Mesenchymal stem cell (in vitro differentiated cells and primary cell): ENCODE measurements around the gene SYNPR.
A peak's percentile ranks its signal among the peaks of the same experiment; 100 is the strongest.

Experiments used
- DNase-seq: peaks from one replicate; pipeline ENCODE4 v3.0.0-alpha.2; 2013
- H2AFZ ChIP-seq: one replicate; pipeline ENCODE4 v1.6.1; 2013; ENCODE audit warnings: low read depth, mild to moderate bottlenecking, control low read depth, inconsistent platforms, low read length, moderate library complexity
- H2AK5ac ChIP-seq: 2 replicates; pipeline ENCODE4 v1.6.1; 2013; ENCODE audit warnings: low read length, moderate library complexity, mild to moderate bottlenecking, inconsistent platforms; ENCODE audit not compliant: severe bottlenecking
- H2BK120ac ChIP-seq: one replicate; pipeline ENCODE4 v1.6.1; 2013; ENCODE audit warnings: low read depth, mild to moderate bottlenecking, inconsistent platforms, low read length, moderate library complexity
- H2BK12ac ChIP-seq, 2 experiments: one replicate each; pipeline ENCODE4 v1.6.1; 2013; ENCODE audit warnings: inconsistent platforms in 2 of 2, low read length in 2 of 2, mild to moderate bottlenecking in 2 of 2, moderate library complexity in 2 of 2, control low read depth in 1 of 2
- H2BK15ac ChIP-seq: one replicate; pipeline ENCODE4 v1.6.1; 2013; ENCODE audit warnings: mild to moderate bottlenecking, low read depth, inconsistent platforms; ENCODE audit not compliant: poor library complexity, severe bottlenecking
- H2BK5ac ChIP-seq: 2 replicates; pipeline ENCODE4 v1.6.1; 2013; ENCODE audit warnings: low read depth, mild to moderate bottlenecking, low read length, control low read depth, inconsistent platforms; ENCODE audit not compliant: poor library complexity, severe bottlenecking
- H3K14ac ChIP-seq, 2 experiments: one replicate each; pipeline ENCODE4 v1.6.1; 2013; ENCODE audit warnings: inconsistent platforms in 2 of 2, low read length in 2 of 2, control low read depth in 1 of 2, mild to moderate bottlenecking in 1 of 2, moderate library complexity in 1 of 2
- H3K18ac ChIP-seq, 2 experiments: one replicate each; pipeline ENCODE4 v1.6.1; 2013; ENCODE audit warnings: inconsistent platforms in 2 of 2, low read length in 2 of 2, control low read depth in 1 of 2, low read depth in 1 of 2, mild to moderate bottlenecking in 1 of 2
- H3K23ac ChIP-seq, 2 experiments: one replicate each; pipeline ENCODE4 v1.6.1; 2013; ENCODE audit warnings: inconsistent platforms in 2 of 2, low read length in 2 of 2, mild to moderate bottlenecking in 2 of 2, moderate library complexity in 2 of 2, control low read depth in 1 of 2
- H3K27ac ChIP-seq: 2 replicates; pipeline ENCODE4 v1.5.1; 2013; ENCODE audit warnings: mild to moderate bottlenecking, moderate library complexity, low read length, control low read depth, inconsistent platforms; ENCODE audit not compliant: poor library complexity, severe bottlenecking
- H3K27me3 ChIP-seq, 2 experiments: 2 replicates each; pipeline versions ENCODE4 v1.6.1 to v1.7.0; 2013; ENCODE audit warnings: low read length in 2 of 2, mild to moderate bottlenecking in 2 of 2, moderate library complexity in 2 of 2, control low read depth in 1 of 2, inconsistent platforms in 1 of 2; ENCODE audit not compliant: control insufficient read depth in 1 of 2, insufficient read depth in 1 of 2
- H3K36me3 ChIP-seq, 2 experiments: 2 replicates each; pipeline versions ENCODE4 v1.6.1 to v1.7.0; 2013; ENCODE audit warnings: low read length in 2 of 2, control low read depth in 1 of 2, inconsistent platforms in 1 of 2, low read depth in 1 of 2, mild to moderate bottlenecking in 1 of 2; ENCODE audit not compliant: insufficient read depth in 2 of 2, control insufficient read depth in 1 of 2
- H3K4ac ChIP-seq, 2 experiments: one replicate each; pipeline ENCODE4 v1.6.1; 2013; ENCODE audit warnings: inconsistent platforms in 2 of 2, low read length in 2 of 2, mild to moderate bottlenecking in 2 of 2, moderate library complexity in 2 of 2, control low read depth in 1 of 2, low read depth in 1 of 2
- H3K4me1 ChIP-seq: 2 replicates; pipeline ENCODE4 v1.6.1; 2013; ENCODE audit warnings: low read depth, low read length, control low read depth; ENCODE audit not compliant: control insufficient read depth, insufficient read depth
- H3K4me2 ChIP-seq: 2 replicates; pipeline ENCODE4 v1.6.1; 2013; ENCODE audit warnings: low read length, mild to moderate bottlenecking, inconsistent platforms; ENCODE audit not compliant: poor library complexity, severe bottlenecking
- H3K4me3 ChIP-seq, 2 experiments: 2 replicates each; pipeline versions ENCODE4 v1.5.1 to v1.7.0; 2013; ENCODE audit warnings: low read length in 2 of 2, mild to moderate bottlenecking in 2 of 2, control low read depth in 1 of 2, low read depth in 1 of 2; ENCODE audit not compliant: insufficient read depth in 1 of 2
- H3K79me1 ChIP-seq: replicated peaks from 2 replicates; pipeline ENCODE4 v1.6.1; 2013; ENCODE audit warnings: mild to moderate bottlenecking, control low read depth, low read length, inconsistent platforms; ENCODE audit not compliant: poor library complexity, severe bottlenecking
- H3K9ac ChIP-seq: 2 replicates; pipeline ENCODE4 v1.7.0; 2013; ENCODE audit warnings: mild to moderate bottlenecking, low read length, moderate library complexity
- H3K9me3 ChIP-seq: 2 replicates; pipeline ENCODE4 v1.7.0; 2013; ENCODE audit warnings: mild to moderate bottlenecking, low read length; ENCODE audit not compliant: control insufficient read depth
- H4K8ac ChIP-seq: one replicate; pipeline ENCODE4 v1.6.1; 2013; ENCODE audit warnings: inconsistent platforms, mild to moderate bottlenecking, low read length, moderate library complexity
- H4K91ac ChIP-seq: one replicate; pipeline ENCODE4 v1.6.1; 2013; ENCODE audit warnings: mild to moderate bottlenecking, low read length, inconsistent platforms
- WGBS: methylation state at CpG from one replicate; pipeline ENCODE4 v1.1.7; 2013; ENCODE audit warnings: mixed read lengths; 5-methylcytosine and 5-hydroxymethylcytosine counted together

Gene SYNPR

GRCh38 chr3:63478990-63479660 is 201.0 kb downstream of the SYNPR start:
- WGBS, result 76% methylated on average over 5 of the region's 6 CpGs
- H3K36me3 ChIP-seq, result no peaks in the 10 kb centered on the region
- no peak overlapping the region for H4K8ac ChIP-seq
- no peak for DNase-seq
- H2AFZ ChIP-seq, result no peak overlapping the region
- no peak overlapping the region for H4K91ac ChIP-seq
- no peak overlapping the region for H2BK15ac ChIP-seq
- no peak overlapping the region for H2BK120ac ChIP-seq
- no peak overlapping the region for H3K4ac ChIP-seq
- no peak overlapping the region for H2AK5ac ChIP-seq
- H3K79me1 ChIP-seq, result no peaks in the 10 kb centered on the region
- H3K9me3 ChIP-seq, result no peaks in the 10 kb centered on the region
- H2BK5ac ChIP-seq, result no peak overlapping the region
- H3K4me3 ChIP-seq, result no peak overlapping the region
- peaks cover 0 to 13% of the 10 kb centered on the region in 2 experiments for H3K27me3 ChIP-seq
- H3K27ac ChIP-seq, result no peak overlapping the region
- no peak overlapping the region for H3K23ac ChIP-seq
- H3K4me1 ChIP-seq, result no peaks in the 10 kb centered on the region
- no peak overlapping the region for H3K14ac ChIP-seq
- H2BK12ac ChIP-seq, result no peak overlapping the region
- H3K18ac ChIP-seq, result no peak overlapping the region
- peak overlapping the region; percentile 55 for H3K9ac ChIP-seq
- H3K4me2 ChIP-seq, result no peak overlapping the region

GRCh38 chr3:63479661-63480035 is 201.5 kb downstream of the SYNPR start:
- Histone ChIP-seq H4K91ac (no peak overlapping the region), H2BK5ac (no peak overlapping the region), H3K23ac (no peak overlapping the region), H2AFZ (no peak overlapping the region), H3K4me1 (no peaks in the 10 kb centered on the region), H3K27ac (no peak overlapping the region), H3K27me3 (peaks cover 0 to 9% of the 10 kb centered on the region in 2 experiments), H2BK12ac (no peak overlapping the region), H3K9ac (peak overlapping the region; percentile 55), H2BK120ac (no peak overlapping the region), H4K8ac (no peak overlapping the region), H3K9me3 (no peaks in the 10 kb centered on the region), H2BK15ac (no peak overlapping the region), H3K36me3 (no peaks in the 10 kb centered on the region), H3K18ac (no peak overlapping the region), H3K4me2 (no peak overlapping the region), H3K79me1 (no peaks in the 10 kb centered on the region), H3K4me3 (no peak overlapping the region), H3K4ac (no peak overlapping the region), H2AK5ac (no peak overlapping the region), H3K14ac (no peak overlapping the region)
- 81% methylated on average over 2 of the region's 2 CpGs for WGBS
- no peak for DNase-seq

GRCh38 chr3:63481627-63482026 is 203.5 kb downstream of the SYNPR start:
- Histone ChIP-seq H2AFZ (no peak overlapping the region), H2BK15ac (no peak overlapping the region), H3K4ac (no peak overlapping the region), H3K4me1 (no peaks in the 10 kb centered on the region), H3K14ac (no peak overlapping the region), H4K91ac (no peak overlapping the region), H3K18ac (no peak overlapping the region), H3K9me3 (no peaks in the 10 kb centered on the region), H2AK5ac (no peak overlapping the region), H2BK5ac (no peak overlapping the region), H3K9ac (no peak overlapping the region), H3K27me3 (no peaks in the 10 kb centered on the region), H3K27ac (no peak overlapping the region), H3K79me1 (no peaks in the 10 kb centered on the region), H3K36me3 (no peaks in the 10 kb centered on the region), H2BK12ac (no peak overlapping the region), H3K4me3 (no peak overlapping the region), H3K23ac (no peak overlapping the region), H2BK120ac (no peak overlapping the region), H3K4me2 (no peak overlapping the region), H4K8ac (no peak overlapping the region)
- DNase-seq, result no peak
- 77% methylated on average over 6 of the region's 6 CpGs for WGBS

GRCh38 chr3:63482341-63482740 is 204.2 kb downstream of the SYNPR start:
- no peak overlapping the region for H4K8ac ChIP-seq
- H3K27me3 ChIP-seq, result no peaks in the 10 kb centered on the region
- H2BK120ac ChIP-seq, result no peak overlapping the region
- WGBS, result 75% methylated on average over 2 of the region's 2 CpGs
- no peak overlapping the region for H3K4ac ChIP-seq
- no peaks in the 10 kb centered on the region for H3K9me3 ChIP-seq
- H3K27ac ChIP-seq, result no peak overlapping the region
- H3K4me1 ChIP-seq, result no peaks in the 10 kb centered on the region
- no peak overlapping the region for H3K4me3 ChIP-seq
- H4K91ac ChIP-seq, result no peak overlapping the region
- no peak overlapping the region for H2BK12ac ChIP-seq
- no peak for DNase-seq
- no peak overlapping the region for H3K4me2 ChIP-seq
- H3K79me1 ChIP-seq, result no peaks in the 10 kb centered on the region
- no peak overlapping the region for H2AFZ ChIP-seq
- H2BK5ac ChIP-seq, result no peak overlapping the region
- no peak overlapping the region for H3K14ac ChIP-seq
- H3K23ac ChIP-seq, result no peak overlapping the region
- no peak overlapping the region for H3K18ac ChIP-seq
- H3K36me3 ChIP-seq, result no peaks in the 10 kb centered on the region
- H3K9ac ChIP-seq, result no peak overlapping the region
- H2BK15ac ChIP-seq, result no peak overlapping the region
- no peak overlapping the region for H2AK5ac ChIP-seq
